HuH-7 (cell line): ENCODE measurements around the gene IMPDH2.
"Not testable (repeated sequence)": the region's sequence is repeated elsewhere in the genome, so short reads cannot be mapped to it uniquely, and the experiment has no call there.

Experiments used
- DNase-seq: peaks from one replicate; pipeline ENCODE4 v3.0.0; 2011; ENCODE audit warnings: low spot score

The IMPDH2 gene

GRCh38 chr3:49021213-49021812 is 7.9 kb downstream of the IMPDH2 start:
- DNase-seq: peak; percentile 96

DNA sequence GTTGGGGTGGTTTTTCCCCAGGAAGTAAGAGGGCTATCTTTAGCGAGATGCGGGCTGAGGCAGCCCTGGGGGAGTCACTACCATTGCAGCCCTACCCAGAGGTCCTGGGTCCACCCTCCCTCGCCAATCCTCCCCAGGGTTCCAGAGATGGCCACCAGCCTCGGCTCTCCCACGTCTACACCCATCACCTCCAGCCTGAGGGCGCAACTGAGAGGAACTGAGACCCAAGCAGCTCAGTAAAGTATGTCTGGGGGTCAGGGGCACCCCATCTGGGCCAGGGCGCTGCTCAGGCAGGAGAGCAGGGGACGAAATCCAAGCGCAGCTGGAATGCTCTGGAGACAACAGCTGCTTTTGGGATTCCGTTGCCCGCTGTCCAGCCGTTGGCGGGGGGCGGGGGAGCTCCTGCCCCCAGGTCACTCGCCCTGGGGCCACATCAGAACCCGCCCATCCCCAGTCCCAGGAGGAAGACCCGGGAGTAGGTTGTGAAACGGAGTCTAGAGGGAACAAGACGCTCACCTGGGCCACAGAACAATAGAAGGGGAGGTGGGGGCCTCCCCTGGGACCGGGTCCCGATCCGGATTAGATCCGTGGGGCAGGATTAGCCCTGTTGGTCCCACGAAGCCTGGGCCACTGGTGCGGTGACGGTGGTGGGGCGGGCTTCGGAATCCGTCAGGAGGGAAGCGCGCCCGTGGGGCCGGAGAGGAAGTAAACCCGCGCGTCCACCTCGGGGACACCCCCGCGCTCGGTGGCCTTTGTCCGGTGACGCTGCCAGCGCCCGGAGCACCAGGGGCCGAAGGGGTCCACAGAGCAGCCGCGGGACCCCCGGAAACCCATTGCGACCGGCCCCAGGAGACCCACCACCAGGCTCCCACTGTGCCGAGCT is 8.6 kb downstream of the IMPDH2 start:
- DNase-seq: no peak

DNA sequence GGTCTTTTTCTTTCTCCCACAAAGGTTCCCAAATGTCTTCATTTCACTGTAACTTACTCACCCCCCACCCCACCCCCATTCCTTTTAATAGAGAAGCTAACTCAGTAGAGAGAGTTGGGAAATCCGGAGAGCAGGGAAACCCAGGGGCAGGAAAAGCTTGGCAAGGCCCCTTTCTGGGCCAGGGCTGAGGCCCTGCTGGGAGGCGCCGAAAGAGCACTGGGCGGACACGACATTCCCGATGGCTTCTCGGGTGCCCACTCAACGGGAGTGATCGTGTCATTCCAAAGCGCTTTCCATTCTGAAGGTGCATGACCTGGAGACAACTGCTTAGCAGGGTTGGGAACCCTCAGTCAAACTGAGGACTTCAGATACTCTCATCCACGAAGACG is 9.3 kb downstream of the IMPDH2 start:
- DNase-seq: no peak

- no peak for DNase-seq
Observed at GRCh38 chr3:49018707-49019006, 10.5 kb downstream of the IMPDH2 start.

DNA sequence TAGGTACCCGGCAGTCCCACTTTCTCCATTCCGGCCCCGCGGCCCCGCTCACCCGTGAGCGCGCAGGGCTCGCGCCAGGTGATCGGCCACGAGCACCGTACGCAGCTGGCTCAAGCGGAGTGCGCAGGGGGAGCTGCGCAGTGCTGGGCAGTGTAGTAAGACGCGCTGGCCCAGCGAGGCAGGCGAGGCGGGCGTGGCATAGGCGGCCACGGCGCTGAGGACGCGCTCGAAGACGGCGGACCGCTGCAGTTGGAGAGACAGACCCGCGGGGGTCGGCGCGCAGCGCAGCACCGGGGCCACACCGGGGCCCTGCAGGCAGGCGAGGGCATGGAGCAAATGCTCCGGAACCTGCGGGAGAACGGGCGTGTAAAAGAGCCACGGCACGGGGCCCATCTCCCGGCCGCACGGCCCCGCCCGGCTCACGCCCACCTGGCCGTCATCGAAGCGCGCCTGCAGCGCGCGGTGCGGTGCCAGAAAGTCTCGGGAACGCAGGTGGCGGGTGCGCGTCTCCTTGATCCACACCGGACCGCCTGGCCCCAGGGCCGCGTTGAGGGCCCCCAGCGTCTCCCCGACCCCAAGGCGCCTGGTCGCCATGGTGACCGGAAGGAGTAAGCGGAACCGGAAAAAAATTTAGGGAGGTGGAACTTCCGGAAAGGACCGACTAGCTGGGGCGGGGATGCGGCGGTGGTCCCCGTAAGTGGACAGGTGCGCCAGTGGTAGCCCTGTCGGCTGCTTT is 11.1 kb downstream of the IMPDH2 start, which contains the start of gene DALRD3:
DALRD3 (minus strand) TSS at position 610 of the 736 bp plus-strand sequence; CDS start at position 594, 16 bp downstream.
- DNase-seq: peak; percentile 90

DNA sequence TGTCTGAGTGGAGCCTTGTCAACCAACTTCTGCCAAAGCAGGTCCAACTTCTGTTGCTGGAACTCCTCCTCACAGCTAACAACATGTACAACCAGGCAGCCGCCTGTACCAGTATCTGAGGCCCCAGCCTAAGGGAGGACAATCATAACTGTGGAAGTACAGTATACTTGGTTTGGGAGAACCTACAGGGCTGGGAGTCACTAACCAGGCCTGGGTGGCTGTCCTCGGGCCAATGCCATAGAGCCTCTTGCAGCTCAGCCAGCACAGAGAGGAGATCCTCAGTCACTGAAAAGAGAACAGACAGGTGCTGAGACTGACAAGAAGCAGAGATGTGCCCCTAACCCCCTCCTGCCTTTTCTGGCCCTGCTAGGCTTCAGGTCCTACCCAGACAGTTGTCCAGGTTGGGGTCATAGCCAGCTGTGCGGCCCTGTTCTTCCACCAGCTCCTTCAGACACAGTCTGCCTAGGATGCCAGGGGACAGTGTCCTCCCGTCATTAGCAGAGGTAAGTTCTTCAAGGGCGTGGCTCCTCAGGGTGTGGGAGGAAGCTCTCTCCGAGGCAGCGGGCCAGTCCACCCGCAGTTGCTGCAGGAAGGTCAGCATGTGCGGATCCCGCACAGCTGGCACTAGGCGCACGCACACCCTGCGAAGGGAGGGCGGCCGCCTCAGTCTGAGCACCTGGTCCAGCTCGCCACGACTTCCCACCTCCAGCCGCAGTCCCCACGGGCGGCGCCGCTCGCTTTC is 11.8 kb downstream of the IMPDH2 start:
- DNase-seq: no peak

DNA sequence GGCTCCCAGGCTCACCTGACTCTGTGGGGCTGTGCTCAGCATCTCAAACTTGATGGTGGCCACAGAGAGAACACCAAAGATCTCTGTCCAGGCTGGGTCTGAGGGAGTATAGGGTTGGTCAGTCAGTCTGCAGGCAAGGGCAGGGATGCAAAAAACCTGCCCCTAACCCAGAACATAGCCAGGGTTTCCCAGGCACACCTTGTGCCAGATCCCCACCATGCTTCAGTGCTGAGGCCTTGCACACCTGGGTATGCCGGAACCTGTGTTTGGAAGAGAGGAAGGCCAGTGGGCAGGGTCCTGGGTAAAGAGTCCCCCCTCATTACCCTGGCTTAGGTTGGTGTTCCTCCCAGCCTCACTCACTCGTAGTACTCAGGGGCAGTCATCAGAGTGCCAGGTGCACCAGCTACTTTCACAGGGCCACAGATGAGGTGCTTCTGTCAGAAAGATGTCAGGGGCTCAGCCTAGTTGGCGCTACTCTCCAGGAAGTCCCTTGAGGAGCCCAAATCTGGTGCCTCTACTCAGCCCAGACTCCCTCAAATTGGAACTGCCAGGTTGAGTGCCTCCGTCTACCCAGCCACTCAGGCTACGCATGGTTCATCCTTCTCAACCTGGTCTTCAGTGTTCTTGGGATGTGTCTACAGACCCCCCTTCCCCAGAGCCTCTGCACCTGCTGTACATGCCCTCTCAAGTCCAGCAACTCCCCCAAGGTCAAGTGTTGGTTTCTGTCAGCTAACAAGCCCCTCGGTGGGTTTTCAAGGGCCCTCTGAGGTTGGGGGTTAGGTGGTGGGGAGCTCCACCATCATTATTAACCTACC is 12.6 kb downstream of the IMPDH2 start:
- no peak for DNase-seq

DNA sequence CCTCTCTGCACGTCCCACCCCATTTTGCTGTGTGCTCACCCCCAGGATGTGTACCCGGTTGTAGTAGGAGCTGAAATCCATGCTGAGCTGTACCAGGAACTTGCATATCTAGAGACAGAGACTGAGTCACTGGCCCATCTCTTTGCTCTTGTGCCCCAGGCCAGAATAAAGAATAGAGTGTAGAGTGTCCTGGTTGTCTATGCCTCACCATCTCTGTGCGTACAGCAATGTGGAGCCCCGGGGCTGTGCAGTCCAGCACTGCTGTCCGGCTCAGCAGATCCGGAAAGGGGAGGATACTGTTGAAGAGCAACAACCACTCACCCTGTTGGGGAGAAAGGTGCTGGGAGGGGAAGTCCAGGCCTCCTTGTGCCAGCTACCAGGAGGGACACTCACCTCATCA is 13.4 kb downstream of the IMPDH2 start:
- DNase-seq: no peak

DNA sequence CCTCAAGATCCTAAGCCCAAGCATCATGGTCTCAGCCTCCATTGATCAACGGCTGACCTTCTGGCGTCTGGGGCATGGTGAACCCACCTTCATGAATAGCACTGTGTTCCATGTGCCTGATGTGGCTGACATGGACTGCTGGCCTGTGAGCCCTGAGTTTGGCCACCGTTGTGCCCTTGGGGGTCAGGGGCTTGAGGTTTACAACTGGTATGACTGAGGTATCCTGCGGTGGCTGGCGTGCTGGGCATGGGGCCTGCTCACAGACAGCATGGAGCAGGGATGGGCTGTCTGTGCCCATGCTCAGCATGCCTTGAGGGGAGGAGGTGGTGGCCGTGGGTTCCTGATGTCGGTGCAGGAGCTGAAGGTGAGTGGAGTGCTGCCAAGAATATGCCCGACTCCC is 14.1 kb downstream of the IMPDH2 start:
- DNase-seq: no peak

GRCh38 chr3:49013738-49014660 is 15.2 kb downstream of the IMPDH2 start:
- peak; percentile 77 for DNase-seq

- DNase-seq: no peak
Observed at GRCh38 chr3:49013113-49013737, 16.0 kb downstream of the IMPDH2 start.

GRCh38 chr3:49012441-49013017 is 16.7 kb downstream of the IMPDH2 start:
- DNase-seq: no peak

GRCh38 chr3:49009396-49009795 is 19.8 kb downstream of the IMPDH2 start:
- no peak for DNase-seq

GRCh38 chr3:49008627-49009026 is 20.6 kb downstream of the IMPDH2 start:
- not testable (repeated sequence) for DNase-seq

- DNase-seq: peak; percentile 76
Observed at GRCh38 chr3:49007771-49008528, 21.2 kb downstream of the IMPDH2 start.

DNA sequence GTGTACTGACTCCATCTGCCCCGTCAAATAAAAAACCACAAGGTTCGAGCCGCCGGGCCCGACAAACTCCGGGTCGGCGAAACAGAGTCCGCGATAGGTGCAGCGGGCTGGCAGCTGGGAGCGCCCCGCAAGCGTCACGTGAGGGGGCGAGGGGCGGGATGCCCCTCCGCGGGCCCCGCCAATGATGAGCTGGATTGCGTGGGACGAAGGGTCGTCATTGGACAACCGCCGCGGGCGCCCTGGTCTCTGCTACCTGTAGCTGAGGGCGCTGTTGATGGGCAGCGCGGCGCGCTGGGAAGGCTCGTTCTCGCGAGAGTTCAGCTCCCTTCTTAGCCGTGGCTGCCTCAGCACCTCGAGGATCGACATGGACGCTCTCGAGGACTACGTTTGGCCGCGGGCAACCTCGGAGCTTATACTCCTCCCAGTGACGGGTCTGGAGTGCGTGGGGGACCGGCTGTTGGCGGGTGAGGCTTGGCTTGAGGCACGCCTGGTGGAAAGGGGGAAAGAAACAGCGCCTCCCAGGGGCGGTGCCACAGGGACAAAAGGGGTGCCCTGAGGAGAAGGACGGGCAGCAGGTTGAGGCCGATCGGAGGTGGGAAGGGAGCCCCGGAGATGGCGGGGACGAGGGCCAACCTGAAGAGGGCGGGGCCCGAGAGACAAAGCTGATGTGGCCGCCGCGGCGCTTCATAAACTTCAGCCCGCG is 22.0 kb downstream of the IMPDH2 start, which contains the start of gene WDR6:
WDR6 (plus strand) TSS at position 324 of the 703 bp plus-strand sequence; CDS start at position 365, 41 bp downstream.
- peak; percentile 99 for DNase-seq

- no peak for DNase-seq
Observed at GRCh38 chr3:49006408-49007067, 22.7 kb downstream of the IMPDH2 start.
